ENCODE data around the gene METTL23.
"Not testable (repeated sequence)": the region's sequence is repeated elsewhere in the genome, so short reads cannot be mapped to it uniquely, and the experiment has no call there.

Gene METTL23

GRCh38 chr17:76714336-76714735 is 12.3 kb upstream of the METTL23 start:
- DNase-seq (ENCODE audit: low spot score) = no peak

DNA sequence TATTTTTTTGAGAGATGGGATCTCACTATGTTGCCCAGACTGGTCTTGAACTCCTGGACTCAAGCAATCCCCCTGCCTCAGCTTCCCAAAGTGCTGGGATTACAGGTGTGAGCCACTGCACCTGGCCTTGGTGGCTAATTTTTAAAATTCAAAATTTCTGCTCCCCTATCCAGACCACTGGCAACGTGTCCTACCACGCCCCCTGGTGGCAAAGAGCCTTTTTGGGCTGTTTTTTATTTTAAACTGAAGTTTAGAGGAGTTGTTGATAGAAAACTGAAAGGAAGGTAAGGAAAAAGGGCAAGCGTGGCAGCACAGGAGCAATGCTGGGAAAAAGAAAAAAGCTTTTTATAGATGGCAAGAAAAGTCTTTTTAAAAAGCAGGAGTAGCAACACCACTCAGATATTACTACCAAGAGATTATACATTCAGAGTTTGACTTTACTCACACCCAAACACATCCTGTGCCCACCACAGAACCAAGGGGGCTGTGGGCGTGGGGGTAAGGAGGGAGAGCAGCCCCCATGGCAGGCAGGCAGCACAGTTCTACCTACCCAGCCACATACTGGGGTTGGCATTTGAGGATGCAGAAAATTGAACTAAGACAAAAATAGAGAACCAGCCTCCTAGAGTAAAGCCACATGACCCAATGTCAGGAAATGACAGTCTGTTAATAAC is 11.7 kb upstream of the METTL23 start:
- DNase-seq (ENCODE audit: low spot score) = peak; percentile 84

DNA sequence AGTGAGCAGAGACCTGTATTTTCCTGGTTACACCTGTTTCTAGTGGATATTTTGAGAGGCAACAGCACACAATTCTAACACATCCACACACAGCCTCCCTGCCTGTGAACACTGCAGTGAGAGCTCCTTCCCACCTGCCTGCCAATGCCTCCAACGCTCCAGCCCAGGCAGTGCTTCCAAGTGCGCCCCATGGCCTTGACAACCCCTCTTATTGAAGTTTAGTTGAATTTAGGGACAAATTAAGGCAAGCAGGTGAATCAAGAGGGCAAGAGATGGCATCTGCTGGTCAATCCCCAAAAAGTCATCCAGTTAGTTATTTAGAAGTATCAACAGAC is 11.2 kb upstream of the METTL23 start:
- no peak for DNase-seq (ENCODE audit: low spot score)

GRCh38 chr17:76716146-76716838 is 10.3 kb upstream of the METTL23 start:
- peak; percentile 85 for DNase-seq (ENCODE audit: low spot score)

- DNase-seq (ENCODE audit: low spot score) = no peak
Observed at GRCh38 chr17:76716839-76717215, 9.8 kb upstream of the METTL23 start.

GRCh38 chr17:76718516-76718915 is 8.1 kb upstream of the METTL23 start:
- DNase-seq (ENCODE audit: low spot score) = no peak

DNA sequence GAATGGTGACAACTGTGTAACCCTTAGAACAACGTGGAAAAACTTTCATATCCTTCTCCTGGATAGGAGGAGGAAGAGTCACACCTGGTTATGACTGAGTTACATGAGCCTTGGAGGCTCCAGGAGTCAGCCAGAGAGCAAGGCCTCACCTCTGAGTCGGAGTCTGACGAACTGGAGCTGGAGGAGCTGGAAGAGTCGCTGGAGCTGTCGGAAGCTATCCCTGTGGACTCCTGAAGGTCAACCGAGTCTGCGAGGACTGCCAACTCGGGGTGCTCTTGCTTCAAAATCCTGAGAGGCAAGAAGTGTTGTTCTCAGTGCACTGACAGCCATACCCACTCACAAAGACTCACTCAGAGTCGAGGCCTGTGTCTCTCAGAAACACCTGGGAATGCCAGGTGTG is 6.4 kb upstream of the METTL23 start:
- no peak for DNase-seq (ENCODE audit: low spot score)

- no peak for DNase-seq (ENCODE audit: low spot score)
Observed at GRCh38 chr17:76720941-76721340, 5.7 kb upstream of the METTL23 start.

DNA sequence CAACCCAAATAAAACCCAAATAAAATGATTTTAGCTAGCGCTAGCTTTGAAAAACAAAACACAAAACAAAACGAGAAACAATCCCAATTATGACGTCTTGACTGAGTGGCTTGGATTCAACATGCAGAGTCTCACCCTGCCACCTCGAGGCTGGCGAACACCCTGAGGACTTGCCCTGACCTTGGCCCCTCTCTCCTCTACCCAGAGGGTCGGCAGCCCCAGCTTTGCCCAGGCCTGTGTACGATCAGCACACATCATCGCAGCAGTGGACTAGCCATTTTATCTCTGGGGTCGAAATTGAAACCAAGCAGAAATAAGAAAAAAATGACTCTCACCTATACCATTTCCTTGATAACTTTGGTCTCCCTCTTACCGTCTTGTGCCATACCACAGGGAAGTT is 5.2 kb upstream of the METTL23 start:
- no peak for DNase-seq (ENCODE audit: low spot score)

DNA sequence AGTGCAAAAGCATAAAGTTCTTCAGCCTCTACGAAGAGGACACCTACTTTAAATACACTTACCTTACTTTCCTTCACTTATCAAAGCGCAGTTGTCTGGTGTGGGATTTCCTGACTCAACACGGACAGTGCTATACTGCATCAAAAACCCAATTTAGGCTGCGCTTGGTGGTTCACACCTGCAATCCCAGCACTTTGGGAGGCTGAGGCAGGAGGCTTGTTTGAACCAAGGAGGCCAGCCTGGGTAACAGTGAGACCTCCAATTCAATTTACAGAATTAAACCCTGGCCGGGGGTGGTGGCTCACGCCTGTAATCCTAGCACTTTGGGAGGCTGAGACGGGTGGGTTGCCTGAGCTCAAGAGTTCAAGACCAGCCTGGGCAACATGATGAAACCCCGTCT is 4.4 kb upstream of the METTL23 start:
- DNase-seq (ENCODE audit: low spot score) = no peak

- DNase-seq (ENCODE audit: low spot score) = not testable (repeated sequence)
Observed at GRCh38 chr17:76722977-76723376, 3.7 kb upstream of the METTL23 start.

GRCh38 chr17:76723812-76724211 is 2.8 kb upstream of the METTL23 start:
- DNase-seq (ENCODE audit: low spot score) = no peak

- DNase-seq (ENCODE audit: low spot score) = peak; percentile 65
Observed at GRCh38 chr17:76725580-76726230, 934 bp upstream of the METTL23 start.

DNA sequence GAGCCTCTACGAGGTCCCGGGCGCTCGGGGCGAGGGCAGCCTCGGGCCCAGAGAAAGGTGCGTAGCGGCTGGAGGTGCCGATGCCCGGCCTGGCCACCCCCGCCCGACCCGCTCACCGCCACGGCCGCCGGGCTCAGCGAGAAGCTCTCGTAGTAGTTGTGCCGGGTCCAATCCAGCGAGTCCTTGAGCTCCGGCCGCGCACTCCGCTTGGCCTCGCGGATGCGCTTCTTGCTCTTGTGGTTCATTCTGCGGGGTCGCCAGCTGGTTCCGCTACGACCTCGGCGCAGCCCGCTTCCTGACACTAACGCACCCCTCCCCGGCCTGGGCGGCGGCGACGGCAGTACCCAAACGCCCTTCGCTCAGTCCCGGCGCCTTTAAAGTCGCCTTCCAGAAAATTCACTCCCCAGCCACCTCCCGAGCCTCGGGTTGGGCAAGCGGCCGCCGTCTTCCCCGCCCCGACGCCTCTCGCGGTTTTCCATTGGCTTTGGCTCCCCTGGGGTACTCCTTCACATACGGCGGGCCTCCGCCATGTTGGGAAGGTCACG is 336 bp upstream of the METTL23 start, which contains the start of gene JMJD6:
TSS of gene JMJD6 (minus strand) at position 376 of the 545 bp plus-strand sequence. CDS start at position 245, 131 bp downstream.
- peak; percentile 94 for DNase-seq (ENCODE audit: low spot score)

DNA sequence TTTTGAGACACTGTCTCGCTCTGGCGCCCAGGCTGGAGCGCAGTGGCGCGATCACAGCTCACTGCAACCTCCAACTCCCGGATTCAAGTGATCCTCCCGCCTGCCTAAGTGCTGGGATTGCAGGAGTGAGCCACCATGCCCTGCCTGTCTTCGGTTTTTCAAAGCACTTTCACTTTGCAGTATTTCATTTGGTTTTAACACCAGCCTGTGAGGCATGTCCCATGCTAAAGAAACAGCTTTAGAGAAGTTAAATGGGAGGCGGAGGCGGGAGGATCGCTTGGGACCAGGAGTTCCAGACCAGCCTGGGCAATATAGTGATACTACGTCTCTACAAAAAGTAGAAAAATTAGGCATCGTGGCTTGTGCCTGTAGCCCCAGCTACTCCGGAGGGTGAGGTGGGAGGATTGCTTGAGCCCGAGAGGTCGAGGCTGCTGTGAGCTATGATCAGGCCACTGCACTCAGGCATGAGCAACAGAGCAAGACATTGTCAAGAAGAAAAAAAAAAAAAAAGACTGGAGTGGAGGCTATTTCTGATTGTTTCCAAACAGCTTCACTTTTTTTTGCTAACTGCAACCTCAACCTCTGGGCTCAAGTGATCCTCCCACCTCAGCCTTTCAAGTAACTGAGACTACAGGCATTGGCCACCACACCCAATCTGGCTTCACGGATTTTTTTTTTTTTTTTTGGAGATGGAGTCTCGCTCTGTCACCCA is 1.3 kb downstream of the METTL23 start:
- no peak for DNase-seq (ENCODE audit: low spot score)

DNA sequence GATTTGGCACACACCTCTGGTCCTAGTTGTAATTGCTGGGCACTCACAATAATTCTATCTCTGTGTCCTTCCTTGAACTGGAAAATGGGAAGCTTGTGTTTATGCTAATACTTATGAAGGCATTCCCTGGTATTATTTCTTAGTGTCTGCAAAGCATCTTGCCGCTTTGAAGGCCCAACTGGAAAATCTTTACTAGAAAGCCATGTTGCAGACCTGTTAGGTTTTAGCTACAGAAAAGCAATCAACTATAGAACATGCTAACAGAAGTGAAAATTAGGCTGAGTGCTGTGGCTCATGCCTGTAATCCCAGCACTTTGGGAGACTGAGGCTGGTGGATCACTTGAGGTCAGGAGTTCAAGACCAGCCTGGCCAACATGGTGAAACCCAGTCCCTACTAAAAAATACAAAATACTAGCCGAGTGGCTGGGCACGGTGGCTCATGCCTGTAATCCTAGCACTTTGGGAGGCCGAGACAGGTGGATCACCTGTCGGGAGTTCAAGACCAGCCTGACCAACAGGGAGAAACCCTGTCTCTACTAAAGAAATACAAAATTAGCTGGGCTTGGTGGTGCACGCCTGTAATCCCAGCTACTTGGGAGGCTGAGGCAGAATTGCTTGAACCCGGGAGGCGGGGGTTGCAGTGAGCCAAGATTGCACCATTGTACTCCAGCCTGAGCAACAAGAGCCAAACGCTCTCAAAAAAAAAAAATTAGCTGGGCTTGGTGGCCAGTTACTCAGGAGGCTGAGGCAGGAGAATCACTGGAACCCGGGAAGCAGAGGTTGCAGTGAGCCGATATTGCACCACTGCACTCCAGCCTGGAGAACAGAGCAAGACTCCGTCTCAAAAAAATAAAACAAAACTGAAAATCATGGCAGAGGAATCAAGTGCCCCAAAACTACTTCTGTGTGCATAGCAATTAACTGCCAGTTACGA is 5.4 kb downstream of the METTL23 start:
- DNase-seq (ENCODE audit: low spot score) = not testable (repeated sequence)

GRCh38 chr17:76732734-76733617 is 6.3 kb downstream of the METTL23 start:
- no peak for DNase-seq (ENCODE audit: low spot score)

- no peak for DNase-seq (ENCODE audit: low spot score)
Observed at GRCh38 chr17:76733618-76733957, 6.9 kb downstream of the METTL23 start.

DNA sequence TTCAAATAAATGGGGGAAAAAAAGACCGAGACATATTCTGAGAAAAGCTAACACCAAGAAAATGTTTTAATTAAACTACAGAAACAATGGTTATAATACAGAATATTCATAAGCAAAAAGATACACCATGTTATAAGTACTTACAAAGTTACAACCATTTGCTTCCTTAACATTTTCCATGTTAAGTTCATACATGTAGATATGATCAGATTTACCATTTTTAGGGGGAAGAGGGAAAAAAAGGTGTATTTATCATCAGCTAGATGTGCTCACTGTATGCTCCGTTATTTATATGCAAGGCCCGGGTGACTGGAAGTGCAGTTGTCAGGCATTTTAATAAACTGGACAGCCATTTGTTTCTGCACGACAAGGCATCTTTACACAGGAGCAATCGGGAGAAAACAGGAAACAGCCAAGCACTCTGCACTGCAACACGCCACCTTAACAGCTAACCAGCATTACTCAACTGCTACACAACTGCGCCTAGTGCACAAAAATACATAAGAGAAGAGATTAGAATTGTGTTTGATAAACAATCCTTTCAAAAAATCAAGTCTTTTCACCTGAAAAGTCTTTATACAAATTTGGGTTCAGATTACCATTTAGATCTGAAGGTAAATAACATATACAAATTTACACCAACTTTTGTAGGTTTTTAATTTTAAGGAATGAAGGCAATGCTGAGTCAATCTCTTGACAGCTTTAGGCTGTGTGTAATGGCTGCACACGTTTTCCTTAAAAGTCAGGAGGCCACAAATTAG is 7.6 kb downstream of the METTL23 start:
- DNase-seq (ENCODE audit: low spot score) = no peak

DNA sequence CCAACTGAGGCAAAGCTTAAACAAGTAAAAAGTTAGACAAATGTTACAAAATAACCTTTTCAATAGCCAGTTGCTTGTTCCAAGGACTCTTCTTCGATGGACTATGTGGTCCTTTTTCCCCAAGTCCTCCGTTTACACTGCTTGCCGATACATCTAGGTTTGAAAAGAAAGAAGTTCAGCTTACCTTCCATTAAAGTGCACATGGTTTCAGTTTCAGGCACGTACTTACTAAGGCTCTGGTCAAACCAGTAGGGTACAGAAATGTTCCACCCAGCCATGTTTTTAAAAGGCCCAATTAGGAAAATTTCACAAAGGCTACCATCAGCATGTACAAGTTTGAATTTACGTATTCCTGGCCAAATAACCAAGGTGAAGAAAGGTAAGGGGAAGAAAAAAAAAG is 8.4 kb downstream of the METTL23 start:
- DNase-seq (ENCODE audit: low spot score) = peak; percentile 49

Measured in hematopoietic multipotent progenitor cell treated with erythropoietin and hydrocortisone succinate and interleukin-3 and kit ligand, for 15 days (in vitro differentiated cells).